ENCODE results near the gene FGF12.

The FGF12 gene

GRCh38 chr3:192685801-192686200 lies 41.5 kb downstream of the FGF12 start:
- in situ Hi-C loops (cut with MboI; ENCODE audit: low sequenced_read_pairs), result no loop called here

- in situ Hi-C loops (cut with MboI; ENCODE audit: low sequenced_read_pairs), result no loop called here
Observed at GRCh38 chr3:192684151-192684550, 43.2 kb downstream of the FGF12 start.

- in situ Hi-C loops (cut with MboI; ENCODE audit: low sequenced_read_pairs), result no loop called here
Observed at GRCh38 chr3:192675958-192676649, 51.2 kb downstream of the FGF12 start.

- in situ Hi-C loops (cut with MboI; ENCODE audit: low sequenced_read_pairs), result no loop called here
Observed at GRCh38 chr3:192655628-192656027, 71.7 kb downstream of the FGF12 start.

- in situ Hi-C loops (cut with MboI; ENCODE audit: low sequenced_read_pairs), result no loop called here
Observed at GRCh38 chr3:192655040-192655439, 72.3 kb downstream of the FGF12 start.

GRCh38 chr3:192653862-192654261 lies 73.5 kb downstream of the FGF12 start:
- in situ Hi-C loops (cut with MboI; ENCODE audit: low sequenced_read_pairs), result no loop called here

GRCh38 chr3:192652727-192653126 lies 74.6 kb downstream of the FGF12 start:
- in situ Hi-C loops (cut with MboI; ENCODE audit: low sequenced_read_pairs), result no loop called here

- in situ Hi-C loops (cut with MboI; ENCODE audit: low sequenced_read_pairs), result no loop called here
Observed at GRCh38 chr3:192651836-192652512, 75.4 kb downstream of the FGF12 start.

GRCh38 chr3:192645437-192645836 lies 81.9 kb downstream of the FGF12 start:
- in situ Hi-C loops (cut with MboI; ENCODE audit: low sequenced_read_pairs), result no loop called here

GRCh38 chr3:192642651-192643050 lies 84.7 kb downstream of the FGF12 start:
- in situ Hi-C loops (cut with MboI; ENCODE audit: low sequenced_read_pairs), result no loop called here

- in situ Hi-C loops (cut with MboI; ENCODE audit: low sequenced_read_pairs), result no loop called here
Observed at GRCh38 chr3:192641919-192642318, 85.4 kb downstream of the FGF12 start.

- in situ Hi-C loops (cut with MboI; ENCODE audit: low sequenced_read_pairs), result no loop called here
Observed at GRCh38 chr3:192639987-192640386, 87.4 kb downstream of the FGF12 start.

GRCh38 chr3:192637803-192638202 lies 89.5 kb downstream of the FGF12 start:
- in situ Hi-C loops (cut with MboI; ENCODE audit: low sequenced_read_pairs), result no loop called here

- in situ Hi-C loops (cut with MboI; ENCODE audit: low sequenced_read_pairs), result no loop called here
Observed at GRCh38 chr3:192636517-192637444, 90.6 kb downstream of the FGF12 start.

- in situ Hi-C loops (cut with MboI; ENCODE audit: low sequenced_read_pairs), result no loop called here
Observed at GRCh38 chr3:192629429-192629828, 97.9 kb downstream of the FGF12 start.

GRCh38 chr3:192621909-192622308 lies 105.4 kb downstream of the FGF12 start:
- in situ Hi-C loops (cut with MboI; ENCODE audit: low sequenced_read_pairs), result no loop called here

- in situ Hi-C loops (cut with MboI; ENCODE audit: low sequenced_read_pairs), result no loop called here
Observed at GRCh38 chr3:192620275-192620674, 107.1 kb downstream of the FGF12 start.

GRCh38 chr3:192611411-192611810 lies 115.9 kb downstream of the FGF12 start:
- in situ Hi-C loops (cut with MboI; ENCODE audit: low sequenced_read_pairs), result no loop called here

GRCh38 chr3:192608726-192609600 lies 118.4 kb downstream of the FGF12 start:
- in situ Hi-C loops (cut with MboI; ENCODE audit: low sequenced_read_pairs), result no loop called here

GRCh38 chr3:192607798-192608197 lies 119.5 kb downstream of the FGF12 start:
- in situ Hi-C loops (cut with MboI; ENCODE audit: low sequenced_read_pairs), result no loop called here

GRCh38 chr3:192597913-192598312 lies 129.4 kb downstream of the FGF12 start:
- in situ Hi-C loops (cut with MboI; ENCODE audit: low sequenced_read_pairs), result no loop called here
